HEK293 (cell line): ENCODE results near the gene TDRD9.

Source experiments
- CTCF ChIA-PET: fragments of 350-600 bp; formaldehyde crosslinking; extraction: SDS; loops from one replicate; lab custom pipeline; 2021; ENCODE audit warnings: antibody characterized with exemption; lab: Yijun Ruan, JAX
- POLR2A ChIA-PET: fragments of 300-600 bp; formaldehyde crosslinking; extraction: SDS; loops from one replicate; lab custom pipeline; 2020; ENCODE audit warnings: antibody characterized with exemption, inconsistent platforms; lab: Yijun Ruan, JAX
- H3K27ac ChIP-seq: fragments of 200-500 bp; sonication (Bioruptor generic); 2 replicates; pipeline ENCODE4 v1.5.1; 2014; ENCODE audit warnings: low read depth, low read length, control low read depth, inconsistent platforms; ENCODE audit errors: extremely low read depth
- H3K36me3 ChIP-seq, 2 experiments: fragments of 200-500 bp in 1 of 2; sonication (Bioruptor generic) in 1 of 2; 1 replicate in 1 of 2; 2 replicates in 1 of 2; pipeline ENCODE4 v1.5.1; 2014 to 2017; ENCODE audit warnings: inconsistent platforms in 2 of 2, low read length in 2 of 2; ENCODE audit not compliant: control insufficient read depth in 2 of 2, insufficient read depth in 1 of 2
- H3K4me1 ChIP-seq: fragments of 200-500 bp; sonication (Bioruptor generic); 2 replicates; pipeline ENCODE4 v1.5.1; 2014; ENCODE audit warnings: mild to moderate bottlenecking, low read length, inconsistent platforms; ENCODE audit not compliant: control insufficient read depth, insufficient read depth
- H3K4me3 ChIP-seq: 2 replicates; pipeline ENCODE4 v1.5.1; 2011; ENCODE audit warnings: low read depth, mild to moderate bottlenecking, control low read depth, low read length, moderate library complexity
- H3K9me3 ChIP-seq: fragments of 200-500 bp; sonication (Bioruptor generic); 2 replicates; pipeline ENCODE4 v1.5.1; 2014; ENCODE audit warnings: low read depth, low read length, inconsistent platforms; ENCODE audit not compliant: control insufficient read depth, insufficient read depth
- KLF9 ChIP-seq: fragments of 450-650 bp; formaldehyde crosslinking; IDR thresholded peaks from 2 replicates; pipeline ENCODE4 v1.5.1; 2016; ENCODE audit warnings: missing biosample characterization, missing genetic modification characterization, low read depth
- REPIN1 ChIP-seq: fragments of 450-650 bp; formaldehyde crosslinking; IDR thresholded peaks from 2 replicates; pipeline ENCODE4 v1.5.1; 2017; ENCODE audit warnings: missing biosample characterization, missing genetic modification characterization, low read depth
- REST ChIP-seq: fragments of 450-650 bp; formaldehyde crosslinking; IDR thresholded peaks from 2 replicates; pipeline ENCODE4 v1.5.1; 2016; ENCODE audit warnings: missing biosample characterization, missing genetic modification characterization
- ZBTB20 ChIP-seq: fragments of 450-650 bp; formaldehyde crosslinking; IDR thresholded peaks from 2 replicates; pipeline ENCODE4 v1.5.1; 2016; ENCODE audit warnings: missing biosample characterization, missing genetic modification characterization
- ZBTB49 ChIP-seq: fragments of 450-650 bp; formaldehyde crosslinking; IDR thresholded peaks from 2 replicates; pipeline ENCODE4 v1.5.1; 2016; ENCODE audit warnings: missing biosample characterization, missing genetic modification characterization, low read depth
- ZFP3 ChIP-seq: fragments of 450-650 bp; formaldehyde crosslinking; IDR thresholded peaks from 2 replicates; pipeline ENCODE4 v1.5.1; 2016; ENCODE audit warnings: low read depth, missing biosample characterization, missing genetic modification characterization
- ZNF10 ChIP-seq: fragments of 450-650 bp; formaldehyde crosslinking; IDR thresholded peaks from 2 replicates; pipeline ENCODE4 v1.5.1; 2017; ENCODE audit warnings: missing biosample characterization, missing genetic modification characterization
- ZNF140 ChIP-seq: fragments of 450-650 bp; formaldehyde crosslinking; IDR thresholded peaks from 2 replicates; pipeline ENCODE4 v1.5.1; 2016; ENCODE audit warnings: missing biosample characterization, missing genetic modification characterization
- ZNF169 ChIP-seq: fragments of 450-650 bp; formaldehyde crosslinking; IDR thresholded peaks from 2 replicates; pipeline ENCODE4 v1.5.1; 2016; ENCODE audit warnings: missing biosample characterization, missing genetic modification characterization
- ZNF174 ChIP-seq: fragments of 450-650 bp; formaldehyde crosslinking; IDR thresholded peaks from 2 replicates; pipeline ENCODE4 v1.5.0; 2017; ENCODE audit warnings: missing biosample characterization, mild to moderate bottlenecking, missing genetic modification characterization
- ZNF302 ChIP-seq: fragments of 450-650 bp; formaldehyde crosslinking; IDR thresholded peaks from 2 replicates; pipeline ENCODE4 v1.5.1; 2016; ENCODE audit warnings: missing biosample characterization, missing genetic modification characterization, low read depth
- ZNF366 ChIP-seq: fragments of 450-650 bp; formaldehyde crosslinking; conservative IDR thresholded peaks from 2 replicates; pipeline ENCODE4 v1.5.1; 2016; ENCODE audit warnings: missing biosample characterization, missing genetic modification characterization
- ZNF558 ChIP-seq: fragments of 450-650 bp; formaldehyde crosslinking; IDR thresholded peaks from 2 replicates; pipeline ENCODE4 v1.5.1; 2016; ENCODE audit warnings: missing biosample characterization, missing genetic modification characterization
- ZNF600 ChIP-seq: fragments of 450-650 bp; formaldehyde crosslinking; IDR thresholded peaks from 2 replicates; pipeline ENCODE4 v1.5.1; 2016; ENCODE audit warnings: missing biosample characterization, missing genetic modification characterization
- ZNF654 ChIP-seq: fragments of 450-650 bp; formaldehyde crosslinking; IDR thresholded peaks from 2 replicates; pipeline ENCODE4 v1.5.1; 2016; ENCODE audit warnings: low read depth, missing biosample characterization, missing genetic modification characterization
- ZNF704 ChIP-seq: fragments of 450-650 bp; formaldehyde crosslinking; IDR thresholded peaks from 2 replicates; pipeline ENCODE4 v1.5.1; 2016; ENCODE audit warnings: missing biosample characterization, missing genetic modification characterization
- ZNF707 ChIP-seq: fragments of 450-650 bp; formaldehyde crosslinking; IDR thresholded peaks from 2 replicates; pipeline ENCODE4 v1.5.1; 2016; ENCODE audit warnings: missing biosample characterization, missing genetic modification characterization
- ZNF768 ChIP-seq: fragments of 450-650 bp; formaldehyde crosslinking; IDR thresholded peaks from 2 replicates; pipeline ENCODE4 v1.5.1; 2018; ENCODE audit warnings: missing biosample characterization, mild to moderate bottlenecking, missing genetic modification characterization
- ZNF843 ChIP-seq: fragments of 450-650 bp; formaldehyde crosslinking; IDR thresholded peaks from 2 replicates; pipeline ENCODE4 v1.5.1; 2016; ENCODE audit warnings: missing biosample characterization, missing genetic modification characterization
- TF ChIP-seq, protein P1 (sequence below): fragments of 450-650 bp; formaldehyde crosslinking; IDR thresholded peaks from 2 replicates; pipeline ENCODE4 v1.5.1; 2016; ENCODE audit warnings: missing biosample characterization, missing genetic modification characterization
- TF ChIP-seq, protein P2 (sequence below): fragments of 450-650 bp; formaldehyde crosslinking; IDR thresholded peaks from 2 replicates; pipeline ENCODE4 v1.5.1; 2016; ENCODE audit warnings: missing biosample characterization, missing genetic modification characterization

The TDRD9 gene

DNA sequence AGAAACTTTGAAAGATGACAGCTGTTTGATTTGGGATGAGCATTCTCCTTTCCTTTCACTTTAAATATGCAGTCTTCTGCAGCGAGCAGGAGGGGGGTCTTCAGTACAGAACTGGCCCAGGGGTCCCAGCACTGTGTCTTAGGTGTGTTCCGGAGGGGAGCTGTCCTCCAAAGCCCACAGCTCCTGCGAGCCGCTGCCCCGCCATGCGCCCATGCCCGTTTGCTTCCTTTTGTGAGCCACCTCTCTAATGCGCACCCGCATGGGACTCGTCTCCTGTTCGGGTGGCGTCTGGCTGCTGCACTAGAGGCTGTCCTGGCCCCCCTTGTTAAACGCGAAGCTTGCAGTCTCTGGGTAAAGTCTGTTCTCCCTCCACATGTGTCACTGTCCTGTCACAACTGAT, 108.8 kb downstream of the TDRD9 start:
- Histone ChIP-seq H3K36me3 (no peaks in the 10 kb centered on the region), H3K9me3 (no peaks in the 10 kb centered on the region), H3K27ac (no peak overlapping the region), H3K4me1 (no peaks in the 10 kb centered on the region), H3K4me3 (no peak overlapping the region)
- ChIA-PET POLR2A (no interaction called here), CTCF (no interaction called here)
- TF ChIP-seq REST (tag by site-specific recombination) (no peak), REPIN1 (no peak), ZNF10 (tag by site-specific recombination) (no peak), ZNF174 (tag by site-specific recombination) (no peak), KLF9 (tag by site-specific recombination) (no peak), ZNF558 (tag by site-specific recombination) (no peak), ZNF843 (tag by site-specific recombination) (no peak), ZNF654 (no peak)
- TF ChIP-seq, protein P1, sequence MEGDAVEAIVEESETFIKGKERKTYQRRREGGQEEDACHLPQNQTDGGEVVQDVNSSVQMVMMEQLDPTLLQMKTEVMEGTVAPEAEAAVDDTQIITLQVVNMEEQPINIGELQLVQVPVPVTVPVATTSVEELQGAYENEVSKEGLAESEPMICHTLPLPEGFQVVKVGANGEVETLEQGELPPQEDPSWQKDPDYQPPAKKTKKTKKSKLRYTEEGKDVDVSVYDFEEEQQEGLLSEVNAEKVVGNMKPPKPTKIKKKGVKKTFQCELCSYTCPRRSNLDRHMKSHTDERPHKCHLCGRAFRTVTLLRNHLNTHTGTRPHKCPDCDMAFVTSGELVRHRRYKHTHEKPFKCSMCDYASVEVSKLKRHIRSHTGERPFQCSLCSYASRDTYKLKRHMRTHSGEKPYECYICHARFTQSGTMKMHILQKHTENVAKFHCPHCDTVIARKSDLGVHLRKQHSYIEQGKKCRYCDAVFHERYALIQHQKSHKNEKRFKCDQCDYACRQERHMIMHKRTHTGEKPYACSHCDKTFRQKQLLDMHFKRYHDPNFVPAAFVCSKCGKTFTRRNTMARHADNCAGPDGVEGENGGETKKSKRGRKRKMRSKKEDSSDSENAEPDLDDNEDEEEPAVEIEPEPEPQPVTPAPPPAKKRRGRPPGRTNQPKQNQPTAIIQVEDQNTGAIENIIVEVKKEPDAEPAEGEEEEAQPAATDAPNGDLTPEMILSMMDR (tag by site-specific recombination): no peak

GRCh38 chr14:104037903-104038302, 109.6 kb downstream of the TDRD9 start:
- POLR2A ChIA-PET: no interaction called here
- no peaks in the 10 kb centered on the region for H3K9me3 ChIP-seq
- no peaks in the 10 kb centered on the region for H3K4me1 ChIP-seq
- no peak overlapping the region for H3K27ac ChIP-seq
- no peak overlapping the region for H3K4me3 ChIP-seq
- no peaks in the 10 kb centered on the region for H3K36me3 ChIP-seq
- CTCF ChIA-PET: no interaction called here
- TF ChIP-seq ZNF169 (tag by site-specific recombination) (no peak), ZNF366 (tag by site-specific recombination) (no peak), ZNF140 (no peak), ZFP3 (no peak), ZBTB20 (tag by site-specific recombination) (no peak), ZNF768 (no peak), ZBTB49 (tag by site-specific recombination) (no peak), ZNF302 (tag by site-specific recombination) (no peak), ZNF600 (tag by site-specific recombination) (no peak), ZNF707 (tag by site-specific recombination) (no peak), ZNF704 (tag by site-specific recombination) (no peak)
- TF ChIP-seq, protein P1 (tag by site-specific recombination): no peak
- TF ChIP-seq, protein P2, sequence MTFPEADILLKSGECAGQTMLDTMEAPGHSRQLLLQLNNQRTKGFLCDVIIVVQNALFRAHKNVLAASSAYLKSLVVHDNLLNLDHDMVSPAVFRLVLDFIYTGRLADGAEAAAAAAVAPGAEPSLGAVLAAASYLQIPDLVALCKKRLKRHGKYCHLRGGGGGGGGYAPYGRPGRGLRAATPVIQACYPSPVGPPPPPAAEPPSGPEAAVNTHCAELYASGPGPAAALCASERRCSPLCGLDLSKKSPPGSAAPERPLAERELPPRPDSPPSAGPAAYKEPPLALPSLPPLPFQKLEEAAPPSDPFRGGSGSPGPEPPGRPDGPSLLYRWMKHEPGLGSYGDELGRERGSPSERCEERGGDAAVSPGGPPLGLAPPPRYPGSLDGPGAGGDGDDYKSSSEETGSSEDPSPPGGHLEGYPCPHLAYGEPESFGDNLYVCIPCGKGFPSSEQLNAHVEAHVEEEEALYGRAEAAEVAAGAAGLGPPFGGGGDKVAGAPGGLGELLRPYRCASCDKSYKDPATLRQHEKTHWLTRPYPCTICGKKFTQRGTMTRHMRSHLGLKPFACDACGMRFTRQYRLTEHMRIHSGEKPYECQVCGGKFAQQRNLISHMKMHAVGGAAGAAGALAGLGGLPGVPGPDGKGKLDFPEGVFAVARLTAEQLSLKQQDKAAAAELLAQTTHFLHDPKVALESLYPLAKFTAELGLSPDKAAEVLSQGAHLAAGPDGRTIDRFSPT: no peak
